ENCODE data around the gene CPA5.

CPA5 gene

DNA sequence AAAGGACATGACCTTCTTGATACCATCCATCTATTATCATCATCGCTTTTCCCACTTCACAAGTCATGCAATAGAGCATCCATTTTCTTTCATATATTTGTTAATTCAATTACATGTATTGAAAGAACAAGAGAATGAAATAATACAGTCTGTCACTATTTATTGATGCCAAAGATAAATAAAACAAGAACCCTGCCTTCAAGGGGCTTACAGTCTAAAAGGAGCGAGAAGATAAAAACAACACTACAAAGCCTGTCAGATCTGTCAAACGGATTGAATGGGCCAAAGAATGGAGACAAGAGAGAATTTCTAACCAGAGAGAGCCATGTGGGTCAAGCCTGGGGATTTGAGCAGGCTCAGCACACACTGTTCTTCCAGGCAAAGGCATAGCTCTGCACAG is 15.9 kb downstream of the CPA5 start:
- TF ChIP-seq, protein P1, sequence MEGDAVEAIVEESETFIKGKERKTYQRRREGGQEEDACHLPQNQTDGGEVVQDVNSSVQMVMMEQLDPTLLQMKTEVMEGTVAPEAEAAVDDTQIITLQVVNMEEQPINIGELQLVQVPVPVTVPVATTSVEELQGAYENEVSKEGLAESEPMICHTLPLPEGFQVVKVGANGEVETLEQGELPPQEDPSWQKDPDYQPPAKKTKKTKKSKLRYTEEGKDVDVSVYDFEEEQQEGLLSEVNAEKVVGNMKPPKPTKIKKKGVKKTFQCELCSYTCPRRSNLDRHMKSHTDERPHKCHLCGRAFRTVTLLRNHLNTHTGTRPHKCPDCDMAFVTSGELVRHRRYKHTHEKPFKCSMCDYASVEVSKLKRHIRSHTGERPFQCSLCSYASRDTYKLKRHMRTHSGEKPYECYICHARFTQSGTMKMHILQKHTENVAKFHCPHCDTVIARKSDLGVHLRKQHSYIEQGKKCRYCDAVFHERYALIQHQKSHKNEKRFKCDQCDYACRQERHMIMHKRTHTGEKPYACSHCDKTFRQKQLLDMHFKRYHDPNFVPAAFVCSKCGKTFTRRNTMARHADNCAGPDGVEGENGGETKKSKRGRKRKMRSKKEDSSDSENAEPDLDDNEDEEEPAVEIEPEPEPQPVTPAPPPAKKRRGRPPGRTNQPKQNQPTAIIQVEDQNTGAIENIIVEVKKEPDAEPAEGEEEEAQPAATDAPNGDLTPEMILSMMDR (IDR thresholded peaks at IDR 0.05; ENCODE audit: insufficient read depth, low read depth, low read length, missing control alignments), result no peak
- no peak overlapping the region for H3K4me3 ChIP-seq (ENCODE audit: low read depth, low read length)
- no peak for DNase-seq (ENCODE audit: low read depth)

DNA sequence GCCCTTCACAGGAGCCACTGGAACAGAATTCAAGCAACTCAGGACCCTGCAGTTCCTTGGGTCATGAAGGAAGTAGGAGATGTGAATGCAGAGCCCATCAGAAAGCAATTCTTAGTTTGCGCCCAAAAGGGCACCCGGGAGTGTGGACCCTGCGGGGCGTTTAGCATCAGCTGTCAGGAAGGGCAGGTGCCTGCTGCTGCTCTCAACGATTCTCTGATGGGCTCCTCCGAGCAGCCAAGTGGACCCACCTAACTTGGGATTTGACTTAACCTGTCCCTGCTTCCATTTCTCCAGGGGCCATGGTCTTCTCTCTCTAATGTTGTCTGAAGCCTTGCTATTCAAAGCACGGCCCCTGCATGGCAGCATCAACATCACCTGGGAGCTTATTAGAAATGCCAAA is 17.1 kb downstream of the CPA5 start:
- TF ChIP-seq, protein P1 (IDR thresholded peaks at IDR 0.05; ENCODE audit: insufficient read depth, low read depth, low read length, missing control alignments), result no peak

DNA sequence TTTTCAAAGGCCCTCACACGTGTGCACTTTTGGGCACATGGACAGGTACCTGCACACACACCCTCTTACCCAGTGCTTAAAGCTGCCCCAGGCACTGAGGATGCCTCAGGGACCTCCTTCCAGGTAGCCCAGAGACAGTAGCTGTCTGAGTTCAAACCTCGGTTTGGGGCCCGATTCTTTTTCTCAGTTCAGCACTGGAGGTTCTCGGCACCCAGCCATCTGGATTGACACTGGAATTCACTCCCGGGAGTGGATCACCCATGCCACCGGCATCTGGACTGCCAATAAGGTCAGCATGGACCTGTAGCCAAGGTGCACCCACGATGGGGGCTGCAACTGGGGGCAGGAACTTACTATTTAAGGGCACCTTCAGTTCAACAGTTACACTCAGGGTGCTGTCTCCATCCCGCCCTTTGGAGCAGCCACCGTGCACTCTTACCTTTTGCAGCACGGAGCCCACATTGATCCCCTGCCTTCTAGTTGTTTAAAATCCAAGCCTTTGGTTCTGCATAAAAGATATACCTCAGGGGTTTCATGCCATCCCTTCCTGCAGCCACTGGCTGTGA is 17.7 kb downstream of the CPA5 start:
- H3K4me3 ChIP-seq (ENCODE audit: low read depth, low read length), result no peak overlapping the region
- no peak for DNase-seq (ENCODE audit: low read depth)
- TF ChIP-seq, protein P1 (IDR thresholded peaks at IDR 0.05; ENCODE audit: insufficient read depth, low read depth, low read length, missing control alignments), result no peak

More for the DNA sequence above, 17.1 kb downstream of the CPA5 start:
- H3K4me3 ChIP-seq (ENCODE audit: low read depth, low read length), result no peak overlapping the region
- no peak for DNase-seq (ENCODE audit: low read depth)

DNA sequence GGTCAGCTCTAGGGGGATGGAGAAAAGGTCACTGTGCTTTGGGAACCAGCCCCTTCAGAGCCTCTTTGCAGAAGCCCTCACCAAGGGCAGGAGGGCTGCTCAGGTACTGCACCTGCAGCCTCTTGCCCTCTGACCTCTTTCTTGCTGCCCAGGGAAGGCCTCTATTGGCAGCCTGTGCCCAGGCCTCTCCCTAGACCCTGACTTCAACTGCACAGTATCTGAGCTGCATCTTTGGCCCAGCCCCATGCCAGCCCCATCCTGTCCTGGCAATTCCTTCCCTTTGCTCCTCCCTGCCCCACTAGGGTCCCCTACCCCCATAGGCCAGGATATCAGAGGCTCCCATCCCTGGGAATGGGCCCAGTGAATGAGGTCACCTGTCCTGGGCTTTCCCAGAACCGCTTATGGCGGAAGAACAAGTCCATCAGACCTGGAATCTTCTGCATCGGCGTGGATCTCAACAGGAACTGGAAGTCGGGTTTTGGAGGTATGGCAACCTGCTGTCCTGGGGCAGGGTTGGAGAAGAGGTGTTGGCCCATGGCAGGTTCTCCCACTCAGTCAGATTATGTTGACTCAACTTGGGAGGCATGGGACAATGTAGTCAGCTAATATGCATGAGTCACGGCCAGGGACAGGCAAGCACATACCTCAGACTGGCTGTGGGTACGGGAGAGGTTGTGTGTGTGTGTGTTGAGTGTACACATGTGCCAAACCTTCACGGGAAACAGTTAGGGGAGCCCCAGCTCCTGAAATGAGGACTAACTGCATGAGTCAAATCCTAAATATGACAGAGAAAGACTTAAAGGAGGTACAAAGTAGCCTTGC is 18.6 kb downstream of the CPA5 start:
- peak; percentile 78 for DNase-seq (ENCODE audit: low read depth)
- TF ChIP-seq, protein P1 (IDR thresholded peaks at IDR 0.05; ENCODE audit: insufficient read depth, low read depth, low read length, missing control alignments), result no peak
- no peak overlapping the region for H3K4me3 ChIP-seq (ENCODE audit: low read depth, low read length)

DNA sequence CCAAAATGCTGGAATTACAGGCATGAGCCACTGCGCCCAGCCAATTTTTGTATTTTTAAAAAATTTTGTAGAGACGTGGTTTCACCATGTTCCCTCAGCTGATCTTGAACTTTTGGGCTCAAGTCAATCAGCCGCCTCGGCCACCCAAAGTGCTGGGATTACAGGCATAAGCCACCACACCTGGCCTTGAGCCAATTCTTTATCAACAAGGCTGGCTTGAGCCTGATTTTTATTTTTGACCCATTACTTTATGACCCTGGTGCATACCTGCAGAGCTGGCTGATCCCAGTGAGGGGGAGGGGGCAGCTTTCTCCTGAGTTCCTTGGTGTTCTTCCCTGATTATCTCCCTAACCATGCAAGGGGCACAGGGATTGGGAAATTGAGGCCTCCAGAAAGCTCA is 19.8 kb downstream of the CPA5 start:
- TF ChIP-seq, protein P1 (IDR thresholded peaks at IDR 0.05; ENCODE audit: insufficient read depth, low read depth, low read length, missing control alignments), result no peak
- no peak overlapping the region for H3K4me3 ChIP-seq (ENCODE audit: low read depth, low read length)
- DNase-seq (ENCODE audit: low read depth), result no peak

DNA sequence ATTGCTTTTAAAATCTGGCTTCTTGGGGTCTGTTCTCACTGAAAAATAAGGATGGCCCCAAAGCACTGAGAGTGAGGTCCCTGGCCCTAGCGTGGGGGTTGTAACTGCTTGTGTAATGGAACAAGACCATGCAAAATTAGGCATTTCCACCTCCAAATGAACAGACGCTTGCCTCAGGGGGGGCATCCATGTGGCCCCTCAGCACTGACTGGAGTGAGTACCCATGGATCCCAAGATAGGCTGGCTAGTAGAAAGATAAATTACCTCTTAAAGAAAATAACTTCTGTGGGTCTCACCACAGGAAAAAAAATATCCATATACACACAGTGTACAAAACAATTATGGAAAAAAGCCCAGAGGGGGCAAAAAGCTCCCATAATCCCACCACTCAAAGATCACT is 20.5 kb downstream of the CPA5 start:
- TF ChIP-seq, protein P1 (IDR thresholded peaks at IDR 0.05; ENCODE audit: insufficient read depth, low read depth, low read length, missing control alignments), result no peak
- no peak overlapping the region for H3K4me3 ChIP-seq (ENCODE audit: low read depth, low read length)
- no peak for DNase-seq (ENCODE audit: low read depth)
